Osteoblast (primary cell): Measurements from ENCODE around the gene SCD5. TPM values are rescaled to one million over a fixed set of nuclear protein-coding genes. Genes with fewer than 3 reads are reported as not detected.

Source experiments
- DNase-seq: peaks from one replicate; pipeline ENCODE4 v3.0.0; 2011; ENCODE audit warnings: low spot score, mixed read lengths; ENCODE audit not compliant: insufficient read length; ENCODE audit errors: missing footprints
- H2AFZ ChIP-seq: 2 replicates; pipeline ENCODE4 v1.6.0; 2011; ENCODE audit warnings: mild to moderate bottlenecking, low read length
- H3K27ac ChIP-seq: 2 replicates; pipeline ENCODE4 v1.5.1; 2011; ENCODE audit warnings: mild to moderate bottlenecking, low read depth, low read length, moderate library complexity
- H3K27me3 ChIP-seq: 2 replicates; pipeline ENCODE4 v1.6.0; 2012; ENCODE audit warnings: mild to moderate bottlenecking, control low read depth, inconsistent platforms, low read length, moderate library complexity; ENCODE audit not compliant: insufficient read depth
- H3K36me3 ChIP-seq: 2 replicates; pipeline ENCODE4 v1.5.1; 2011; ENCODE audit warnings: mild to moderate bottlenecking, low read length, control low read depth, moderate library complexity; ENCODE audit not compliant: insufficient read depth
- H3K4me1 ChIP-seq: 2 replicates; pipeline ENCODE4 v1.5.1; 2011; ENCODE audit warnings: mild to moderate bottlenecking, low read length, control low read depth, moderate library complexity; ENCODE audit not compliant: insufficient read depth
- H3K4me2 ChIP-seq: 2 replicates; pipeline ENCODE4 v1.6.0; 2011; ENCODE audit warnings: mild to moderate bottlenecking, low read length; ENCODE audit not compliant: insufficient read depth
- H3K4me3 ChIP-seq: fragments of 200-600 bp; sonication (generic); 3 replicates; pipeline ENCODE4 v1.5.1; 2012; ENCODE audit warnings: mild to moderate bottlenecking, low read length, inconsistent platforms; ENCODE audit not compliant: insufficient read depth
- H3K79me2 ChIP-seq: 2 replicates; pipeline ENCODE4 v1.6.0; 2012; ENCODE audit warnings: mild to moderate bottlenecking, low read length, control low read depth, inconsistent platforms; ENCODE audit not compliant: insufficient read depth
- H3K9me3 ChIP-seq: 2 replicates; pipeline ENCODE4 v1.5.1; 2011; ENCODE audit warnings: low read depth, low read length, control low read depth
- H4K20me1 ChIP-seq: 2 replicates; pipeline ENCODE4 v1.6.0; 2012; ENCODE audit warnings: mild to moderate bottlenecking, low read length, control low read depth; ENCODE audit not compliant: insufficient read depth
- CTCF ChIP-seq: IDR thresholded peaks from 2 replicates; pipeline ENCODE4 v1.5.1; 2011; ENCODE audit warnings: mild to moderate bottlenecking, low read depth, low read length, moderate library complexity; ENCODE audit errors: extremely low read depth
- total RNA-seq: library from RNA; depleted of rRNA; stranded (reverse); fragments of >200 nt; gene quantifications from 2 replicates; pipeline ENCODE4 v1.2.3, GENCODE V29; 2012

SCD5 gene
- total RNA-seq, 1 donor, result 11.9 TPM

- Histone ChIP-seq H3K4me2 (no peak overlapping the region), H3K27ac (no peak overlapping the region), H4K20me1 (no peaks in the 10 kb centered on the region), H2AFZ (no peak overlapping the region), H3K9me3 (no peaks in the 10 kb centered on the region), H3K4me1 (no peaks in the 10 kb centered on the region), H3K79me2 (no peaks in the 10 kb centered on the region), H3K36me3 (no peaks in the 10 kb centered on the region), H3K27me3 (peaks cover 4% of the 10 kb centered on the region), H3K4me3 (no peak overlapping the region)
- TF ChIP-seq CTCF, result no peak
- DNase-seq, result no peak
Measured at GRCh38 chr4:82614838-82615449, 183.7 kb downstream of the SCD5 start.

GRCh38 chr4:82613121-82613520 is 185.5 kb downstream of the SCD5 start:
- Histone ChIP-seq H3K27me3 (peaks cover 4% of the 10 kb centered on the region), H3K4me3 (no peak overlapping the region), H3K9me3 (no peaks in the 10 kb centered on the region), H3K36me3 (no peaks in the 10 kb centered on the region), H3K79me2 (no peaks in the 10 kb centered on the region), H3K27ac (no peak overlapping the region), H2AFZ (no peak overlapping the region), H4K20me1 (no peaks in the 10 kb centered on the region), H3K4me1 (no peaks in the 10 kb centered on the region), H3K4me2 (no peak overlapping the region)
- DNase-seq, result no peak
- TF ChIP-seq CTCF, result no peak

GRCh38 chr4:82611982-82612381 is 186.6 kb downstream of the SCD5 start:
- Histone ChIP-seq H3K4me2 (no peak overlapping the region), H3K27me3 (peaks cover 4% of the 10 kb centered on the region), H3K4me1 (no peaks in the 10 kb centered on the region), H3K9me3 (no peaks in the 10 kb centered on the region), H4K20me1 (no peaks in the 10 kb centered on the region), H3K36me3 (no peaks in the 10 kb centered on the region), H3K79me2 (no peaks in the 10 kb centered on the region), H2AFZ (no peak overlapping the region), H3K27ac (no peak overlapping the region), H3K4me3 (no peak overlapping the region)
- no peak for DNase-seq
- TF ChIP-seq CTCF, result no peak

- H3K27ac ChIP-seq, result no peak overlapping the region
Measured at GRCh38 chr4:82611527-82611926, 187.1 kb downstream of the SCD5 start.

More at GRCh38 chr4:82611527-82611926, 187.1 kb downstream of the SCD5 start:
- Histone ChIP-seq H3K27me3 (peaks cover 4% of the 10 kb centered on the region), H2AFZ (no peak overlapping the region), H3K4me3 (no peak overlapping the region), H4K20me1 (no peaks in the 10 kb centered on the region), H3K9me3 (no peaks in the 10 kb centered on the region), H3K79me2 (no peaks in the 10 kb centered on the region), H3K4me1 (no peaks in the 10 kb centered on the region), H3K36me3 (no peaks in the 10 kb centered on the region), H3K4me2 (no peak overlapping the region)
- TF ChIP-seq CTCF, result no peak
- no peak for DNase-seq
